HG03039 (cell line): ENCODE data around the gene PCDHB1.
A peak's percentile ranks its signal among the peaks of the same experiment; 100 is the strongest.

Source experiments
- ATAC-seq: cut with Tn5 transposase; IDR thresholded peaks from one replicate; pipeline ENCODE4 v1.9.1; 2021; ENCODE audit warnings: mild to moderate bottlenecking, moderate library complexity; ENCODE audit not compliant: unreplicated experiment

PCDHB1 gene

GRCh38 chr5:141050622-141051520 is at the start of gene PCDHB1:
TSS of gene PCDHB1 (plus strand) at chr5:141051374. CDS start at chr5:141051471, 97 bp downstream.
- no peak for ATAC-seq

GRCh38 chr5:141001446-141001843 is 49.7 kb upstream of the PCDHB1 start:
- ATAC-seq: no peak

- ATAC-seq: no peak
These were observed 49.1 kb upstream of the PCDHB1 start for GRCh38 chr5:141001844-141002604.

- no peak for ATAC-seq
These were observed 48.6 kb upstream of the PCDHB1 start for GRCh38 chr5:141002605-141002965.

- ATAC-seq: no peak
These were observed 48.1 kb upstream of the PCDHB1 start for GRCh38 chr5:141003031-141003430.

- ATAC-seq: no peak
These were observed 47.2 kb upstream of the PCDHB1 start for GRCh38 chr5:141003791-141004611.

GRCh38 chr5:141007791-141008190 is 43.4 kb upstream of the PCDHB1 start:
- no peak for ATAC-seq

GRCh38 chr5:141010047-141010793 is 41.0 kb upstream of the PCDHB1 start:
- no peak for ATAC-seq

GRCh38 chr5:141017943-141018342 is 33.2 kb upstream of the PCDHB1 start:
- ATAC-seq: no peak

GRCh38 chr5:141022384-141022783 is 28.8 kb upstream of the PCDHB1 start:
- ATAC-seq: no peak

GRCh38 chr5:141031006-141031405 is 20.2 kb upstream of the PCDHB1 start:
- no peak for ATAC-seq

GRCh38 chr5:141032626-141033025 is 18.5 kb upstream of the PCDHB1 start:
- ATAC-seq: no peak

GRCh38 chr5:141039061-141039460 is 12.1 kb upstream of the PCDHB1 start:
- no peak for ATAC-seq

GRCh38 chr5:141039517-141039916 is 11.7 kb upstream of the PCDHB1 start:
- no peak for ATAC-seq

GRCh38 chr5:141040093-141040770 is 10.9 kb upstream of the PCDHB1 start:
- no peak for ATAC-seq

GRCh38 chr5:141040771-141041426 is 10.3 kb upstream of the PCDHB1 start:
- peak; percentile 64 for ATAC-seq

- no peak for ATAC-seq
These were observed 9.8 kb upstream of the PCDHB1 start for GRCh38 chr5:141041427-141041785.

- ATAC-seq: no peak
These were observed 8.6 kb upstream of the PCDHB1 start for GRCh38 chr5:141042555-141042954.

- no peak for ATAC-seq
These were observed 320 bp downstream of the PCDHB1 start for GRCh38 chr5:141051521-141051866.

- no peak for ATAC-seq
These were observed 26.7 kb downstream of the PCDHB1 start for GRCh38 chr5:141077826-141078225.
